BLaER1 treated with 17β-estradiol and CSF1 and Interleukin-3, amounts not matched to agents 10 nM and 100 nM (cell line): ENCODE results near the gene CTTN.
"Not testable (repeated sequence)": the region's sequence is repeated elsewhere in the genome, so short reads cannot be mapped to it uniquely, and the experiment has no call there.

Source experiments
- H3K27ac ChIP-seq, 11 experiments: shearing (Covaris generic); formaldehyde crosslinking; 2 replicates each; pipeline ENCODE4 v1.8.1; 2022
- H3K27me3 ChIP-seq, 11 experiments: shearing (Covaris generic); formaldehyde crosslinking; 2 replicates each; pipeline ENCODE4 v1.8.1; 2022
- H3K36me3 ChIP-seq, 11 experiments: shearing (Covaris generic); formaldehyde crosslinking; 2 replicates each; pipeline ENCODE4 v1.8.1; 2022
- H3K4me1 ChIP-seq, 10 experiments: shearing (Covaris generic); formaldehyde crosslinking; 2 replicates each; pipeline ENCODE4 v1.8.1; 2022
- H3K4me2 ChIP-seq, 11 experiments: shearing (Covaris generic); formaldehyde crosslinking; 2 replicates each; pipeline ENCODE4 v1.8.1; 2022
- H3K4me3 ChIP-seq, 10 experiments: shearing (Covaris generic); formaldehyde crosslinking; 2 replicates each; pipeline ENCODE4 v1.8.1; 2022
- H3K9ac ChIP-seq, 11 experiments: shearing (Covaris generic); formaldehyde crosslinking; 2 replicates each; pipeline ENCODE4 v1.8.1; 2022
- H3K9me3 ChIP-seq, 11 experiments: shearing (Covaris generic); formaldehyde crosslinking; replicated peaks in 1 of 11; 2 replicates each; pipeline ENCODE4 v1.8.1; 2022
- H4K20me1 ChIP-seq, 11 experiments: shearing (Covaris generic); formaldehyde crosslinking; 2 replicates each; pipeline ENCODE4 v1.8.1; 2022
- Cebpa-rat ChIP-seq, 11 experiments: shearing (Covaris generic); IDR thresholded peaks; 2 replicates each; pipeline ENCODE4 v1.8.1; 2022

The CTTN gene

GRCh38 chr11:70400643-70401042 lies 2.3 kb downstream of the CTTN start:
- no peak overlapping the region for H3K27ac ChIP-seq
- no peak for TF ChIP-seq Cebpa-rat (IDR thresholded peaks at IDR 0.05)
- no peaks in the 10 kb centered on the region for H3K36me3 ChIP-seq
- no peaks in the 10 kb centered on the region for H3K9me3 ChIP-seq
- no peak overlapping the region for H3K4me3 ChIP-seq
- H3K4me2 ChIP-seq = no peak overlapping the region
- H3K27me3 ChIP-seq = peaks cover 70 to 100% (median 94%) of the 10 kb centered on the region in 11 experiments
- H3K4me1 ChIP-seq = peaks cover 31 to 40% (median 35%) of the 10 kb centered on the region in 10 experiments
- peaks cover 13 to 87% (median 38%) of the 10 kb centered on the region in 11 experiments; a peak in 19 of 22 replicates for H4K20me1 ChIP-seq
- H3K9ac ChIP-seq = no peak overlapping the region

GRCh38 chr11:70402016-70402415 lies 3.7 kb downstream of the CTTN start:
- Histone ChIP-seq H3K4me1 (peaks cover 28 to 34% (median 31%) of the 10 kb centered on the region in 10 experiments), H3K27me3 (peaks cover 64 to 97% (median 92%) of the 10 kb centered on the region in 11 experiments), H3K9me3 (no peaks in the 10 kb centered on the region), H3K27ac (no peak overlapping the region), H3K9ac (no peak overlapping the region), H3K4me2 (no peak overlapping the region), H3K4me3 (no peak overlapping the region), H4K20me1 (peaks cover 13 to 82% (median 37%) of the 10 kb centered on the region in 11 experiments; a peak in 19 of 22 replicates), H3K36me3 (no peaks in the 10 kb centered on the region)
- no peak for TF ChIP-seq Cebpa-rat (IDR thresholded peaks at IDR 0.05)

- H3K9me3 ChIP-seq = no peaks in the 10 kb centered on the region
- no peak overlapping the region for H3K4me3 ChIP-seq
- H3K27ac ChIP-seq = no peak overlapping the region
- no peaks in the 10 kb centered on the region for H3K36me3 ChIP-seq
- peaks cover 12 to 82% (median 31%) of the 10 kb centered on the region in 11 experiments; a peak in 18 of 22 replicates for H4K20me1 ChIP-seq
- peaks cover 58 to 96% (median 86%) of the 10 kb centered on the region in 11 experiments for H3K27me3 ChIP-seq
- no peak for TF ChIP-seq Cebpa-rat (IDR thresholded peaks at IDR 0.05)
- no peak overlapping the region for H3K4me2 ChIP-seq
- no peak overlapping the region for H3K9ac ChIP-seq
- peaks cover 22 to 28% (median 24%) of the 10 kb centered on the region in 10 experiments for H3K4me1 ChIP-seq
These were observed 4.4 kb downstream of the CTTN start for GRCh38 chr11:70402685-70403084.

DNA sequence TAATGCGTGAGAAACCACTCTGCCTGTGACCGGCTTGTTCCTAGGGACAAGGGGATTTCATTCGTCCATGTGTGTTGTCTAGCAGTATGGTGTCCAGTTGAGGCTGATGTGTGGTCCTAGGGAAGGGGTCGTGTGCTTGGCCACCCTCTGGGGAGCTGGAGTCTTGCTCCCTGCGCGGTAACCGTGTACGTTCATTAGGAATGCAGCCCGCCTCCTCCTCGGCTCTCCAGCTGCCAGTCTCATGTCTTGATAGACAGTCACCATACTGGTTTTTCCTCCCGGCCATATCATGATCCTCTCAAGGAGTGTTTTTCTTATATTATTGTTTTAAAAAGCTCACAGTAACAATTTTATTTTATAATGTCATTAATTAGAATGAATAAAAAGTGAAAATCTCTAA lies 5.9 kb downstream of the CTTN start:
- TF ChIP-seq Cebpa-rat (IDR thresholded peaks at IDR 0.05) = no peak
- Histone ChIP-seq H3K27ac (no peak overlapping the region), H3K4me3 (no peak overlapping the region), H3K4me1 (peaks cover 9 to 17% (median 13%) of the 10 kb centered on the region in 10 experiments), H3K9ac (no peak overlapping the region), H3K9me3 (no peaks in the 10 kb centered on the region), H4K20me1 (peaks cover 6 to 80% (median 21%) of the 10 kb centered on the region in 11 experiments; a peak in 18 of 22 replicates), H3K27me3 (peaks cover 45 to 100% (median 71%) of the 10 kb centered on the region in 11 experiments), H3K36me3 (no peaks in the 10 kb centered on the region), H3K4me2 (no peak overlapping the region)

DNA sequence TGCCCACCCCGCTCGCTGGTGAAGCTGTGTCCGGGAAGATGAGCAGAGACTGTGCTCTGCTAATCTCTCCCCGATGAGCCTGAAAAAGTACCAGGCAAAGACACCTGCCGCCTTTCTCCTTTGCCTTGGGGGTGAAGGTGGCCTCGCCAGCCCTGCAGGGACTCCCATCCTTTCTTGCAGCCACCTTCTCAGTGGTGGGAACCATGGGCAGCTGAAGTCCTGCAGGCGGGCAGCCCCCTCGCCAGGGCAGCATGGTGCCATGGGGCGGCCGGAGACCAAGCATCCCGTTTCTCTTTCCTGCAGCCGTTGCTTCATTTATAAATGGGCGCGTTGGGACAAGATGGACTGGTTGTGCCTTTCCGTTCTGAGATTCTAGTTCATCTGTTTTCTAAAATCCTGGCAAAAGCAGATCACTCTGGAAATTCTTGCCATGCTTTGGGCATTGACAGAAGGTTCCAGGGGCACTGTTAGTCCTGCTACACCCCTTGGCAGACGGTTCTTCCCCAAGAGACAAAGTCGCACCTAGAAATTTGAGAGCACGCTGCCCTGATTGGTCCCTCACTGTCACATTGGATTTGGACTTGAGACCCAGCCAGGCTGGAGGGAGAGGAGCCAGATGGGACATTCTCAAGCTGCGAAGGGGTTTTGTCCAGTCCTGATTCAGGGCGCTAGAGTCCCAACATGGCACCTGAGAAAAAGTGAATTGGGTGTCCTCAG lies 7.5 kb downstream of the CTTN start:
- Histone ChIP-seq H3K36me3 (no peaks in the 10 kb centered on the region), H3K9me3 (no peaks in the 10 kb centered on the region), H3K4me1 (peaks cover 0 to 8% (median 5%) of the 10 kb centered on the region in 10 experiments; a peak in 8 of 20 replicates), H3K27me3 (peaks cover 34 to 100% (median 68%) of the 10 kb centered on the region in 11 experiments), H3K9ac (no peak overlapping the region), H4K20me1 (peaks cover 0 to 80% (median 7%) of the 10 kb centered on the region in 11 experiments; a peak in 13 of 22 replicates), H3K4me2 (no peak overlapping the region), H3K4me3 (no peak overlapping the region), H3K27ac (no peak overlapping the region)
- TF ChIP-seq Cebpa-rat (IDR thresholded peaks at IDR 0.05) = no peak

DNA sequence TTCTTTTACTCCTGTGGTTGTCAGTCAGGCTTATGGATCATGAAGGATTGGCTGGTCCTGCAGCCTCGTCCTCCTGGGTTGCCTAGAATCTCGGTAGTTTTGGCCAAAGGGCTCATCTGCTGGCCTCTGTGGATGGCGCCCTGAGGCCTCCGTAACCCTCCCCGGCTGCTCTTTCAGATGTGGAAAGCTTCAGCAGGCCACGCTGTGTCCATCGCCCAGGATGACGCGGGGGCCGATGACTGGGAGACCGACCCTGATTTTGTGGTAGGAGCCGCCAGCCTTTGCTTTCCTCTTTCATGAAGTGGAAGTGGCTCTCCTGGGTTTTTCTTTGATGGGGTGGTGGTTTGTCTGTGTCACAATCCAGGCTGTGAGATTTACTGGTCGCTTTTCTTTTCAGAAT lies 8.8 kb downstream of the CTTN start:
- Histone ChIP-seq H3K9ac (no peak overlapping the region), H3K36me3 (no peaks in the 10 kb centered on the region), H4K20me1 (peaks cover 0 to 81% (median 6%) of the 10 kb centered on the region in 11 experiments; a peak in 11 of 22 replicates), H3K27me3 (peaks cover 23 to 100% (median 55%) of the 10 kb centered on the region in 11 experiments; a peak in 21 of 22 replicates), H3K4me3 (no peak overlapping the region), H3K4me1 (peaks cover 0 to 10% (median 5%) of the 10 kb centered on the region in 10 experiments; a peak in 8 of 20 replicates), H3K9me3 (no peaks in the 10 kb centered on the region), H3K27ac (no peak overlapping the region), H3K4me2 (no peak overlapping the region)
- no peak for TF ChIP-seq Cebpa-rat (IDR thresholded peaks at IDR 0.05)

DNA sequence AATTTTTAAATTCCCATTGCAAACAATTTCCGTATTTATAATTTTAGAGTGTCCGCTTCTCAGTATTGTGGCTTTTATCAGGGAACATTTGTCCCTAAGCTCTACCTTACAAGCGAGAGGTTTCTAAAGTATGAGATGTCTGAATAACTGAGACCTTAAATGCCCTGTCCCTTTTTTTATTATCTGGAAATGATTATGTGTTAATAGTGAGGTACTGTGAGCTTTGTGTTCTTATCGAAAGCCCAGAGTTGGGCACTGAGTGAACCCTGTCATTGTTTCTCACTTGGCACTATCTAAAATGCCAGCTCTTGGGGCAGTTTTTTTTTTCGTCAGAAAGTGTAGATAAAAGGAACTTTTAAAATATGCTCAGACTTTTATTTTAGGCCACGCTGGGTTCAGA lies 9.5 kb downstream of the CTTN start:
- H3K9ac ChIP-seq = no peak overlapping the region
- H3K36me3 ChIP-seq = no peaks in the 10 kb centered on the region

DNA sequence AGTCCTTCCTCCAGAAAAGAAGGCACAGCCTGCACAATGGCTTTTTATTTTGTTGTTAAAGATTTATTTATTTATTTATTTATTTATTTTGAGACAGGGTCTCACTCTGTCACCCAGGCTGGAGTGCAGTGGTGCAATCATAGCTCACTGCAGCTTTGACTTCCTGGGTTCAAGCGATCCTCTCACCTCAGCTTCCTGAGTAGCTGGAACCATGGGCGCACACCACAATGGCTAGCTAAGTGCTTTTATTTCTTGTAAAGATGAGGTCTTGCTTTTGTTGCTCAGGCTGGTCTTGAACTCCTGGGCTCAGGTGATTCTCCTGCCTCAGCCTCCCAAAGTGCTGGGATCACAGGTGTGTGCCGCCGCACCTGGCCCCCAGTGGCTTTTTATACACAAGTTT lies 10.0 kb downstream of the CTTN start:
- not testable (repeated sequence) for H3K4me3 ChIP-seq, H3K36me3 ChIP-seq, H3K27ac ChIP-seq, H3K9me3 ChIP-seq, H3K9ac ChIP-seq
- Histone ChIP-seq H3K4me2 (peak overlapping the region in 6 of 11 experiments; percentile 1 to 42 (median 15); a peak in 6 of 22 replicates), H3K4me1 (peaks cover 0 to 10% (median 5%) of the 10 kb centered on the region in 10 experiments; a peak in 8 of 20 replicates), H3K27me3 (peaks cover 16 to 100% (median 45%) of the 10 kb centered on the region in 11 experiments; a peak in 21 of 22 replicates), H4K20me1 (peaks cover 0 to 86% (median 6%) of the 10 kb centered on the region in 11 experiments; a peak in 11 of 22 replicates)

More for the DNA sequence above, 9.5 kb downstream of the CTTN start:
- no peak for TF ChIP-seq Cebpa-rat (IDR thresholded peaks at IDR 0.05)
- peaks cover 17 to 100% (median 48%) of the 10 kb centered on the region in 11 experiments; a peak in 21 of 22 replicates for H3K27me3 ChIP-seq
- no peak overlapping the region for H3K4me2 ChIP-seq
- H4K20me1 ChIP-seq = peaks cover 0 to 81% (median 6%) of the 10 kb centered on the region in 11 experiments; a peak in 11 of 22 replicates
- H3K9me3 ChIP-seq = no peaks in the 10 kb centered on the region
- H3K4me1 ChIP-seq = peaks cover 0 to 10% (median 5%) of the 10 kb centered on the region in 10 experiments; a peak in 8 of 20 replicates
- H3K4me3 ChIP-seq = no peak overlapping the region
- H3K27ac ChIP-seq = no peak overlapping the region

- H4K20me1 ChIP-seq = peaks cover 0 to 87% (median 6%) of the 10 kb centered on the region in 11 experiments; a peak in 11 of 22 replicates
- no peak overlapping the region for H3K4me2 ChIP-seq
- no peak overlapping the region for H3K9ac ChIP-seq
- no peaks in the 10 kb centered on the region for H3K36me3 ChIP-seq
- no peak overlapping the region for H3K27ac ChIP-seq
- H3K4me3 ChIP-seq = no peak overlapping the region
- H3K9me3 ChIP-seq = no peaks in the 10 kb centered on the region
- H3K4me1 ChIP-seq = peaks cover 0 to 10% (median 5%) of the 10 kb centered on the region in 10 experiments; a peak in 8 of 20 replicates
- peaks cover 16 to 99% (median 35%) of the 10 kb centered on the region in 11 experiments; a peak in 20 of 22 replicates for H3K27me3 ChIP-seq
- no peak for TF ChIP-seq Cebpa-rat (IDR thresholded peaks at IDR 0.05)
These were observed 11.1 kb downstream of the CTTN start for GRCh38 chr11:70409437-70409836.
